NCI-H2227 treated with DMSO at 0.1 percent for 48 hours (cell line): ENCODE data around the gene ADGRG6.

Source experiments
- DNase-seq: peaks from one replicate; lab custom pipeline; 2025; lab: John Stamatoyannopoulos, UW

ADGRG6 gene

DNA sequence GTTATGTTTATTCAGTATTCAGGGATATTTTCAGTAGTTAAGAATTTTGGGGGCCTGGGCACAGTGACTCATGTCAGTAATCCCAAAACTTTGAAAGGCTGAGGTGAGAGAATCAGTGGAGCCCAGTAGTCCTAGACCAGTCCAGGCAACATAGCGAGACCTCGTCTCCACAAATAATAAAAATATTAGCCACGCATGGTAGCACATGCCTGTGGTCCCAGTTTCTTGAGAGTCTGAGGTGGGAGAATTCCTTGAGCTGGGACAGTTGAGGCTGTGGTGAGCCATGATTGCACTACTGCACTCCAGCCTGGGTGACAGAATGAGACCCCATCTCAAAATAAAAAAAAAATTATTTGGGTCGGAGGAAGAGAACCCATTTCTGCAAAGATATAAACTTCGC, 20.3 kb downstream of the ADGRG6 start:
- DNase-seq = no peak

GRCh38 chr6:142322504-142323198, 20.8 kb downstream of the ADGRG6 start:
- DNase-seq = no peak

GRCh38 chr6:142323377-142323776, 21.6 kb downstream of the ADGRG6 start:
- DNase-seq = no peak

- no peak for DNase-seq
These were observed 22.3 kb downstream of the ADGRG6 start for GRCh38 chr6:142324111-142324510.

DNA sequence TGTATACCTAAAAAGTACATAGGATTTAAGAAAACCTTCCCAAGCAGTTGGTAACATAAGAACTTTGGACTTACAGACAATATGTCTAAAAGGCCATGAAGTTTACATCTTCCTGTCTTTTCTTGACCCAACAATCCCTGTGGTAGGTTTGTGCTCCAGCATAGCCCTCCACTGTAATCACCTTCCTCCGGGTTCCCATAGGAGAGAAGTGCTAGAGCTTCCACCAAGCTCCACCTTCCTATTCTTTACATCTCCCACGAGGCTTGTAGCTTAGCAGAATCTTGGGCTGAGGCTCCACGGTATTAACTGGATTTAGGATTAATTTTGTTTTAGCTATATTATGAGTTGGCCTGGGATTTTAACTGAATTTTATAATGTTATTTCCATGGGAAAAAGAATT, 23.3 kb downstream of the ADGRG6 start:
- DNase-seq = no peak

GRCh38 chr6:142326540-142326939, 24.7 kb downstream of the ADGRG6 start:
- DNase-seq = no peak

DNA sequence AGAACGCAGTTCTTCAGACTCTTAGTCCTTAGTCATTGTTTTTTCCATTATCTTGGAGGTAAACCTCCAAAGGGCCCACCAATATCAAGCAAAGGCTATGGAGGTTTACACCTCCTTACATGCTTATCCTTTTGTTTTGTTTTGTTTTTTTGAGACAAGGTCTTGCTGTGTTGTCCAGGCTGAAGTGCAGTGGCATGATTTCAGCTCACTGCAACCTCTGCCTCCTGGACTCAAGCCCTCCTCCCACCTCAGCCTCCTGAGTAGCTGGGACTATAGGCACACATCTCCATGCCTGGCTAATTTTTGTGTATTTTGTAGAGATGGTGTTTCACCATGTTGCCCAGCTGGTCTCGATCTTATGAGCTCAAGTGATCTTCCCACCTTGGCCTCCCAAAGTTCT, 26.3 kb downstream of the ADGRG6 start:
- DNase-seq = no peak

- DNase-seq = no peak
These were observed 27.8 kb downstream of the ADGRG6 start for GRCh38 chr6:142329486-142330113.

DNA sequence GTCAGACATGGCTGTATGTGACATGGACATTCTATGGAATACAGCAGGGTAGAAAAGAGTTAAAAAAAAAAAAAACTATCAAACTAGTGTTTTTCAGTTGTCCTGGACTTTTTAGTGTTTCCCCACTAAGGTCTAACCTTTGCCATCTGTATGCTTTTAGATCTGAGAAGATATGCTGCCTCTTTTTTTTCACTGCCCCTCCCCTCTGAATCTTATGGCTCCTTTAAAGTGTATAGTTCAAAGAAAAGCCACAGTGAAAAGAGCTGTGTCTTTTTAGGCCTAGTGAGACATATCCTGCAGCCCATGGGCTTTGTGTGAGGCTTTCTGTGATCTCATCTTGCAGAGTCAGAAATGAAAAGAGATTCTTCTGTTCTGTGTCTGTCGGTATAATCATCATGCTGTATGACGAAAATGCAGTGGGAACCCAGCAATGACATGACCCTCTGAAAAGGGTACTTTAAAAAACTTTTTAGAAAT, 29.3 kb downstream of the ADGRG6 start:
- DNase-seq = no peak

DNA sequence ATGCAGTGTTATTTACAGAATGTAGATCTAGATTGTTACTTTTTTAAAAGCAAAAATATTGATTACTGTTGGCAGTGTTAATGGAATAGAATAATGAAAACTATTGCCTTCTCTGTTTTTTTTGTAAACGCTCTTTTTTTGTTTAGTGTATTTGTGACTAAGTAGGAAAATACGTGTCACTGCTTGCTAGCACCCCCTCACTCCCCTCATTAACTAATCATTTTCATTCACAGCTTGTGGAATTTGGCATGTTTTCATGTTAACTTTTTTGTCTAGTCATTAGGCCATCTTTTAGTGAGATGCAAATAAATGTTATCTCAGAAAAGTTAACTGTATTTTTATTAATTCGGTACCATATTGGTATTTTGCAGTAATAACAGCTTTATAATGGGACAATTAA, 29.8 kb downstream of the ADGRG6 start:
- no peak for DNase-seq

DNA sequence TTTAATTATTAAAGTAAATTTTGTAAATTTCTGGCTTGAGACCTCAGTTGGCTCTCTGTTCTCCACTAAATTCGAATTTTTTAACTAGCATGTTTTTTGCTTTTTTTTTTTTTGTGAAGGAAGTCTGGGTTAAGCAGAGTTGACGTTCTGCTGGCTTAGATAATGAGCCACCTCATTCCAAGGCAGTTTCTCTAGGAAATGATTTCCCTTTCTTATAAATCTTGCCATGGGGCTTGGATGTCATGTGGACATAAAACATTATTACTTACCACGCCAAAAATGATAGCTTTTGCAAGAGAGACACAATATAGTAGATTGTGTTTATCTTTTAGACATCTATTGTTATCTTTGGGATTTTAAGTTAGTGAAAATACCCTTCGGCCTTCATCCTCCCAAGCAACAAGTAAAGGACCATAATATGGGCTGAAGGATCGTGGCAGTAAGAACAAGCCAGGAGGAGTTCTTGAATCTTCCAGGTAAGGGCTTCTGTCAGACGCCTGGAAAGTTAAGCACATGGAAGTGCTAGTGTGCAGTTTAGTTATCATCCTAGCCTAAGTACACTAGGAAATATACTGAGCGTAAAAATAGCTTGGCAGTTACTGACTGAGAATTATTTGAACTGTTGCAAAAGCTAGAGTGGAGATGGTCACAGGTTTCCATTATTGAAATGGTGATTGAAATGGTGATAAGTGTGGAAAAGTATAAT, 30.7 kb downstream of the ADGRG6 start:
- no peak for DNase-seq

DNA sequence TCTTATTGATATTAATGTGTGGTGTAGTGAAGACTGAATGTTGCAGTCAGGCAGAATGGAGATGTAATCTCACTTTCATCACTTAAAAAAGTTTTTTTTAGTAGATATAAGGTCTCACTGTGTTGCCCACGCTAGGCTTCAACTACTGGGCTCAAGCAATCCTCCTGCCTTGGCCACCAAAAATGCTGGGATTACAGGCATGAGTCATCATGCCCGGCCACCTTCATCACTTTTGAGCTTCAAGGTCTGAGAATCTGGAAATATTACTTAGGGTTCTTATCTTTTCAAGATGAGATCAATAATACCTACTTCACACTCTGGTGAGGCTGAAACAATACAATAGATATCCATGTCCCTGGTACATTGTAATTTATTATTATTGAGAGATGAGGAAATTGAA, 31.6 kb downstream of the ADGRG6 start:
- DNase-seq = no peak

- DNase-seq = no peak
These were observed 32.5 kb downstream of the ADGRG6 start for GRCh38 chr6:142334294-142334693.

- DNase-seq = no peak
These were observed 33.6 kb downstream of the ADGRG6 start for GRCh38 chr6:142335415-142335814.

DNA sequence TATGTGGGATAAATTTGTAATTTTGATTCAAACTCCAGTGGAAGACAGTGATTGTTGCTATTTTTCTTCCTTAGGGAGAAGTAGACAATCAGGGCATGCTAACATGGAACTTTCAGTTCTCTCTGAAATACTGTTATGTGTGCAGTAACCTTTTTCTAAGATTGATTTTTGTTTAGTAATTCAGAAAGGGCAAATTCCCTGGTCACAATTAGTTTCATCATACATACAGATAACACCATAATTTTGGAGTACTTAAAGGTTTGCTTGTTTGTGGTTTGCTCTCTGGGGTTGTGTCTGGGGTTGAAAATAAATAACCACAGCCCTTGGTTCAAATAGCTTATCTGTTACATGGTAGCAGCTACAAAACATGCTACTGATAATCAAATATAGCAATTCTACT, 34.4 kb downstream of the ADGRG6 start:
- no peak for DNase-seq

- DNase-seq = no peak
These were observed 35.0 kb downstream of the ADGRG6 start for GRCh38 chr6:142336787-142337186.

- DNase-seq = no peak
These were observed 37.3 kb downstream of the ADGRG6 start for GRCh38 chr6:142339113-142339512.

GRCh38 chr6:142339968-142340658, 38.3 kb downstream of the ADGRG6 start:
- DNase-seq = no peak

- no peak for DNase-seq
These were observed 40.1 kb downstream of the ADGRG6 start for GRCh38 chr6:142341855-142342330.

GRCh38 chr6:142342986-142343385, 41.2 kb downstream of the ADGRG6 start:
- DNase-seq = no peak

GRCh38 chr6:142343938-142344337, 42.1 kb downstream of the ADGRG6 start:
- no peak for DNase-seq

DNA sequence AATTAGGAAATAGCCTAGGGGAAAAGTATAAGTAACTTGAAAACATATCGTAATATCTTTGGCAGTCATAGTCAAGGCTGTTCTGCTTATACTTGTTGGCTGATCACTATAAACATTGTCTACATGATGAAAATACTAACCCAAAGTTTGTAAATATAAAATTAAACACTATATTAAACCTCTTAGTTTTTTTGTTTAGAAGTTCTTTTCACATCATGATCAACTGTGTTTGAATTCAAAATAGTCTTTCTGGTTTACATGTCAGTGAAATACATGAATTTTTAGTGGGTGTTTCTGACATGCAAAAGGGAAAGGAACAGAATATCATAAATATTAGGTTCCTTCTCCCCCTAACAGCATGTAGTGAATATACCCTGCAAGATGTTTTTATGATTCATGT, 43.5 kb downstream of the ADGRG6 start:
- no peak for DNase-seq
